ENCODE measurements around the gene CTIF. TPM values are rescaled to one million over a fixed set of nuclear protein-coding genes. Genes with fewer than 3 reads are reported as not detected.
A peak's percentile ranks its signal among the peaks of the same experiment; 100 is the strongest.

The CTIF gene
- polyA plus RNA-seq, 1 experiment, result 40.2 TPM

GRCh38 chr18:48894799-48895346 is 356.0 kb downstream of the CTIF start:
- ChIA-PET CTCF (no interaction called here), POLR2A (no interaction called here)
- Histone ChIP-seq H3K4me3 (ENCODE audit: low read depth, low read length) (no peak overlapping the region), H3K27ac (ENCODE audit: low read depth, low read length) (no peak overlapping the region), H3K9me3 (ENCODE audit: control insufficient read depth, insufficient read depth, low read length) (no peaks in the 10 kb centered on the region; the same call in 1 of the 2 replicates), H3K27me3 (ENCODE audit: control insufficient read depth, insufficient read depth, low read length) (no peaks in the 10 kb centered on the region)
- TF ChIP-seq CTCF (IDR thresholded peaks at IDR 0.05; ENCODE audit: low read depth, low read length), result no peak
- no peak for DNase-seq (ENCODE audit: low read depth, low spot score)

- Histone ChIP-seq H3K9me3 (ENCODE audit: control insufficient read depth, insufficient read depth, low read length) (no peaks in the 10 kb centered on the region; the same call in 1 of the 2 replicates), H3K4me3 (ENCODE audit: low read depth, low read length) (no peak overlapping the region), H3K27me3 (ENCODE audit: control insufficient read depth, insufficient read depth, low read length) (no peaks in the 10 kb centered on the region), H3K27ac (ENCODE audit: low read depth, low read length) (no peak overlapping the region)
- CTCF ChIA-PET, result no interaction called here
- POLR2A ChIA-PET, result no interaction called here
- no peak for TF ChIP-seq CTCF (IDR thresholded peaks at IDR 0.05; ENCODE audit: low read depth, low read length)
- DNase-seq (ENCODE audit: low read depth, low spot score), result no peak
Observed at GRCh38 chr18:48896326-48896874, 357.6 kb downstream of the CTIF start.

GRCh38 chr18:48896875-48897511 is 358.2 kb downstream of the CTIF start:
- H3K27me3 ChIP-seq (ENCODE audit: control insufficient read depth, insufficient read depth, low read length), result no peaks in the 10 kb centered on the region
- no peak overlapping the region for H3K4me3 ChIP-seq (ENCODE audit: low read depth, low read length)
- no peaks in the 10 kb centered on the region; the same call in 1 of the 2 replicates for H3K9me3 ChIP-seq (ENCODE audit: control insufficient read depth, insufficient read depth, low read length)
- CTCF ChIA-PET, result no interaction called here
- no peak overlapping the region for H3K27ac ChIP-seq (ENCODE audit: low read depth, low read length)
- POLR2A ChIA-PET, result no interaction called here
- no peak for DNase-seq (ENCODE audit: low read depth, low spot score)
- TF ChIP-seq CTCF (IDR thresholded peaks at IDR 0.05; ENCODE audit: low read depth, low read length), result 0 out of 2 replicates have a peak, but pooled peaks have one; percentile 10

- CTCF ChIA-PET, result interaction anchor here (0.6 kb wide), 1 partner anchor 261 kb away, joined by 5 read pairs; no protein-coding TSS in a partner anchor
- Histone ChIP-seq H3K9me3 (ENCODE audit: control insufficient read depth, insufficient read depth, low read length) (no peaks in the 10 kb centered on the region; the same call in 1 of the 2 replicates), H3K27me3 (ENCODE audit: control insufficient read depth, insufficient read depth, low read length) (no peaks in the 10 kb centered on the region), H3K4me3 (ENCODE audit: low read depth, low read length) (no peak overlapping the region), H3K27ac (ENCODE audit: low read depth, low read length) (no peak overlapping the region)
- TF ChIP-seq CTCF (IDR thresholded peaks at IDR 0.05; ENCODE audit: low read depth, low read length), result no peak
- POLR2A ChIA-PET, result no interaction called here
- DNase-seq (ENCODE audit: low read depth, low spot score), result no peak
Observed at GRCh38 chr18:48897531-48897930, 358.7 kb downstream of the CTIF start.

GRCh38 chr18:48898521-48898920 is 359.7 kb downstream of the CTIF start:
- Histone ChIP-seq H3K9me3 (ENCODE audit: control insufficient read depth, insufficient read depth, low read length) (no peaks in the 10 kb centered on the region; the same call in 1 of the 2 replicates), H3K27me3 (ENCODE audit: control insufficient read depth, insufficient read depth, low read length) (no peaks in the 10 kb centered on the region), H3K27ac (ENCODE audit: low read depth, low read length) (no peak overlapping the region), H3K4me3 (ENCODE audit: low read depth, low read length) (no peak overlapping the region)
- ChIA-PET POLR2A (no interaction called here), CTCF (no interaction called here)
- no peak for DNase-seq (ENCODE audit: low read depth, low spot score)
- no peak for TF ChIP-seq CTCF (IDR thresholded peaks at IDR 0.05; ENCODE audit: low read depth, low read length)

All from AG04450 (cell line).